Measurements from ENCODE around the gene INVS. TPM values are rescaled to one million over a fixed set of nuclear protein-coding genes. Genes with fewer than 3 reads are reported as not detected.

INVS gene
- total and polyA plus RNA-seq, 2 of the 13 experiments (the other 11 are each of a cell fraction or from before 2014, with no cell fraction given), result 11.3 to 16.3 TPM

- Histone ChIP-seq H3K27me3 (ENCODE audit: control insufficient read depth in 1 of 2, insufficient read depth in 2 of 2, low read length in 2 of 2) (no peaks in the 10 kb centered on the region), H3K4me3 (replicated peaks in 1 of 3; ENCODE audit: insufficient read depth in 1 of 3, low read depth in 2 of 3, low read length in 3 of 3) (no peak overlapping the region), H3K36me3 (replicated peaks in 1 of 2; ENCODE audit: control insufficient read depth in 1 of 2, insufficient read depth in 2 of 2, low read length in 2 of 2) (no peaks in the 10 kb centered on the region), H3K9me3 (ENCODE audit: low read length) (no peaks in the 10 kb centered on the region), H4K20me1 (ENCODE audit: insufficient read depth, low read length) (no peaks in the 10 kb centered on the region), H3K4me1 (ENCODE audit: insufficient read depth, low read length) (no peaks in the 10 kb centered on the region), H3K27ac (ENCODE audit: extremely low read length, insufficient read depth, low read length) (no peak overlapping the region), H3K4me2 (ENCODE audit: low read depth, low read length) (no peak overlapping the region), H2AFZ (ENCODE audit: low read length) (no peak overlapping the region), H3K9ac (ENCODE audit: insufficient read depth, low read depth, low read length) (no peak overlapping the region), H3K79me2 (ENCODE audit: insufficient read depth, low read length) (no peaks in the 10 kb centered on the region)
- BruUV-seq (replicated peaks), result no TSS peak
- ChIA-PET CTCF (ENCODE audit: low intra/inter-chr PET ratio, low total read pairs) (no interaction called here), POLR2A (no interaction called here)
- no peak for FAIRE-seq
- in situ Hi-C loops (cut with HindIII; ENCODE audit: extremely low pct_ligation_motif_present, low pct_unique_long_range_greater_than_20kb), result no loop called here
- no peak for DNase-seq (ENCODE audit: low spot score)
- no peak for ATAC-seq
- intact Hi-C loops (cut with micrococcal nuclease; ENCODE audit: unreplicated experiment), result no loop called here
- TF ChIP-seq ZNF552 (CRISPR knock-in tag; IDR thresholded peaks at IDR 0.05; ENCODE audit: borderline replicate concordance) (no peak), RBAK (CRISPR knock-in tag; IDR thresholded peaks at IDR 0.05) (no peak), DNMT3B (CRISPR knock-in tag; conservative IDR thresholded peaks at IDR 0.05) (no peak), ADNP (CRISPR knock-in tag; IDR thresholded peaks at IDR 0.05) (no peak), TFE3 (CRISPR knock-in tag; IDR thresholded peaks at IDR 0.05) (no peak), ARID5B (CRISPR knock-in tag; IDR thresholded peaks at IDR 0.05) (no peak), WIZ (CRISPR knock-in tag; IDR thresholded peaks at IDR 0.05) (no peak), HMGXB4 (CRISPR knock-in tag; IDR thresholded peaks at IDR 0.05; ENCODE audit: borderline replicate concordance in 1 of 2, low read depth in 1 of 2) (no peak), MBNL3 (CRISPR knock-in tag; conservative IDR thresholded peaks at IDR 0.05) (no peak), ESRRA (CRISPR knock-in tag; IDR thresholded peaks at IDR 0.05; ENCODE audit: low read depth) (no peak), ZNF619 (CRISPR knock-in tag; IDR thresholded peaks at IDR 0.05) (no peak), MLLT10 (CRISPR knock-in tag; IDR thresholded peaks at IDR 0.05) (no peak), ZNF350 (CRISPR knock-in tag; IDR thresholded peaks at IDR 0.05; ENCODE audit: borderline replicate concordance, low read depth) (no peak), IRX3 (CRISPR knock-in tag; IDR thresholded peaks at IDR 0.05; ENCODE audit: borderline replicate concordance, low read depth) (no peak), FOXO1 (CRISPR knock-in tag; IDR thresholded peaks at IDR 0.05) (no peak)
Observed at GRCh38 chr9:100167176-100167575, 68.1 kb downstream of the INVS start.

All from HepG2 (cell line).